ENCODE data around the gene OARD1.
"Not testable (repeated sequence)": the region's sequence is repeated elsewhere in the genome, so short reads cannot be mapped to it uniquely, and the experiment has no call there.

The OARD1 gene, protein sequence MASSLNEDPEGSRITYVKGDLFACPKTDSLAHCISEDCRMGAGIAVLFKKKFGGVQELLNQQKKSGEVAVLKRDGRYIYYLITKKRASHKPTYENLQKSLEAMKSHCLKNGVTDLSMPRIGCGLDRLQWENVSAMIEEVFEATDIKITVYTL

GRCh38 chr6:41071923-41072835 lies at the start of gene OARD1:
Gene OARD1 (minus strand): TSS chr6:41072356. CDS start chr6:41071634, 722 bp downstream.
- DNase-seq (ENCODE audit: low read depth) = peak; percentile 100

DNA sequence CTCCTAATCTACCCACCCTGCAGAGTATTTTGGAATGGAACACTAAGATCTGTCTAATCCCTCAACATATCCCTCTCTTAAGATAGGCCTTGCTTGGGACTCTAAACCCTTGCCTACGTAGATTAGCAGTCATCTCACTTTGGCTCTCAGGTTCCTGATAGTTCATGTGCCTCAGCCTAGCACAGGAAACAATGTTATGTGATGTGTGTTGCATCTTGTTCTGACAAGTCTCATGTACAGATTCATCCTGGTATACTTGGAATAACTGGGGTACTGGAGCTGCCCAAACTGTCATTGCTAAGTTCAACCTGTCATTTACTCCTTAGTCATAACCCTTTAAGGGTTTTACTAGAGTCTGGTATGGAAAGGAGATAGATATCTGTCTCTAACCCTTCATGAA lies 47.9 kb upstream of the OARD1 start:
- DNase-seq (ENCODE audit: low read depth) = no peak

DNA sequence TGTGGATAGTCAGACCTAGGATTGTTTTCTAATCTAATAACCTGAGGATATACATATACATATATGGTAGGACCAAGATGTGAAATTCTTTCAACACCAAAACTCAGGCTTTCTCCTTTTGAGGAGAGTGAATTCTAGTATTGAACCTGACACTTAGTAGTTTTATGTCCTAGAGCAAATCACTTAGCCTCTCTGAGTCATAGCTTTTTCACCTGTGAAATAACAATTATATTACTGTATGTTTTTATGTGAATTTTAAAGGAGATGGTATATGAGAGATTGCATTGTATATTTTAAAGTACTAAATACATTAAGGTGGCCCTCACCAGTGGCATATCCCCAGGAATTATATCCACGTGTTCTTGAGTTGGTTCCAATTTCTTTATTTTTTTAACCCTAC lies 47.4 kb upstream of the OARD1 start:
- DNase-seq (ENCODE audit: low read depth) = no peak

DNA sequence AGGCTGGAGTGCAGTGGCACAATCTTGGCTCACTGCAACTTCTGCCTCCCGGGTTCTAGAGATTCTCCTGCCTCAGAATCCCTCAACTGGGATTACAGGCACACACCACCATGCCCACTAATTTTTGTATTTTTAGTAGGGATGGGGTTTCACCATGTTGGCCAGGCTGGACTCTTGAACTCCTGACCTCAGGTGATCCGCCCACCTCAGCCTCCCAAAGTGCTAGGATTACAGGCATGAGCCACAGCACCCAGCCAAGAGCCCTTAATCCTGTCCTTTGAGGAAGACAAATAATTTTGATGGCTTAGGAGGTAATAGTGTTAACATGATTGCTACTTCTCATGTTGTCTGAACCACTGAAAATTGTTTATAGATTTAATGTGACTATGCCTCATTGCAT lies 42.9 kb upstream of the OARD1 start:
- not testable (repeated sequence) for DNase-seq (ENCODE audit: low read depth)

DNA sequence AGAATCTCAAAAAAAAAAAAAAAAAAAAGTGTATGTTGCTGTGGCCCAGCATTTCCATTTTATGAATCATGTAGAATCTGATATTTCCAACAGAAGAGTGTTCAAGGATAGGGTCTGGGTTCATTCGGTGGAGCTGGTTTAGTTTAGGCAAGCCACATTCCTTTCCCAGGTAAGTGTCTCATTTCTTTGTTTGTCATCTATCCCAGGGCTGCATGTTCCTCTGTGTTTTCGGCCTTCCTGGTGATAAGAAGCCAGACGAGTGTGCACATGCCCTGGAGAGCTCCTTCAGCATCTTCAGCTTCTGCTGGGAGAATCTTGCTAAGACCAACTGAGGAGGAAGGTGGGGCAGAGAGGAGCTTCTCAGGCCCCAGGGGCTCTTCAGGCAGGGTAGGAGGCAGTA lies 38.9 kb upstream of the OARD1 start:
- DNase-seq (ENCODE audit: low read depth) = no peak

DNA sequence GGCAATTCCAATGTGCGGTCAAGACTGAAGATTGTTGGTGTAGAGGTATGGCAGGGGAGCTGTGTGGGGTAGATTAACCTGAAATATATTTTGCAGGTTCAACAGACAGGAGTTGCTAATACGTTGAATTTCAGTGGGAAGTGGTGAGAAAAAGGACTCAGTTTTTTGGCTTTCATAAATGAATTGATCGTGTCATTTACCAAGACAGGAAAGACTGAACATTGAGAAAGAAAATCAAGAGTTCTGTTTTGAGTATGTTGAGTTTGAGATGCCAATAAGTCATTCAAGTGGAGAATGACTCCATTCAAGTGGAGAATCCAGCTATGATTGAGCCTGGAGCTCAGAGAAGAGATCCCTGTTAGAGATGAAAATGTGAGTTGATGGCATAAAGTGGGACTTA lies 31.7 kb upstream of the OARD1 start:
- DNase-seq (ENCODE audit: low read depth) = no peak

- DNase-seq (ENCODE audit: low read depth) = no peak
Observed at GRCh38 chr6:41100871-41101287, 28.7 kb upstream of the OARD1 start.

DNA sequence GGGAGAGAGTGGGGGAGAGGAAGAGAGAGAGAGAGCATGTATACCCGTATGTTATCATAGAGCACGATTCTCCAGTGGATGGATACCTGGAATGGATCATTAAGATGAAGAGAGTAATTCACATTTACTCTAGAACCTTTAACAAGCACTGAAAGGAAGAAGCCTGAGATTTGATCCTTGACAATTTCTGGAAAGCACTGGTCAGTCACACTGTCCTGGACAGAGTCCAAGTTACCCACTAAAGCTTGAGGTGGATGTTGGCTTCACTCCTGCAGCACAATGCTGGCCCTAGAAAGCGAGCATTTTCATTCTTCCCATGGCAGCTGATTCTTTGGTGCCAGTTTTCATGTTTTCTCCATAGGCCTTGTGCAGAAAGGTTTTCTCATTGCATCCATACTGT lies 26.2 kb upstream of the OARD1 start:
- no peak for DNase-seq (ENCODE audit: low read depth)

- DNase-seq (ENCODE audit: low read depth) = no peak
Observed at GRCh38 chr6:41097467-41098090, 25.4 kb upstream of the OARD1 start.

DNA sequence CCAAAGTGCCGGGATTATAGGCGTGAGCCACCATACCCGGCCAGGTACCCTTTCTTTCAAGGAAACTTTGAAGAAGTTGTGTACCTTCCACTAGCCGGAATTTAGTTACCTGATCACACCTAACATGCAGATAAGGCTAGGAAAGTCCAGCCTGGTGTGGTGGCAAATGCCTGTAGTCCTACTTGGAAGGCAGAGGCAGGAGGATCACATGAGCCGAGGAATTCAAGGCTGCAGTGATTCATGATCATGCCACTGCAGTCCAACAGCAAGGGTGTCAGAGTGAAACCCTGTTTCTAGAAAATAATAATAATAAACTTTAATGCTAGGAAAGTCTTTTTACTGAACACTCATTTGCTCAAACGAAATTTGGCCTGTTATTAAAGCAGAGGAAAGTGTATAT lies 21.6 kb upstream of the OARD1 start:
- no peak for DNase-seq (ENCODE audit: low read depth)

GRCh38 chr6:41092421-41093140 lies 20.4 kb upstream of the OARD1 start:
- no peak for DNase-seq (ENCODE audit: low read depth)

GRCh38 chr6:41090841-41091761 lies 18.9 kb upstream of the OARD1 start:
- no peak for DNase-seq (ENCODE audit: low read depth)

DNA sequence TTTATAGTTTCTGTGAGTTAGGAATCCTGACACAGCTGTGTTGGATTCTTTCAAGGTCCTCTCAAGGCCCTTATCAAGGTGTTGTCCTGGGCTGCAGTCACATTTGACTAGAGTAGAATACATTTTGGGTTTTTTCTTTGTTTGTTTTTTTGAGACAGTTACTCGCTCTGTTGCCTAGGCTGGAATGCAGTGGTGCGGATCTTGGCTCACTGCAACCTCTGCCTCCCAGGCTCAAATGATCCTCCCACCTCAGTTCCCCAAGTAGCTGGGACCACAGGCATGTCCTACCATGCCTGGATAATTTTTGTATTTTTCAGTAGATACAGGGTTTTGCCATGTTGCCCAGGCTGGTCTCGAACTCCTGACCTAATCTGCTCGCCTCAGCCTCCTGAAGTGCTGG lies 16.3 kb upstream of the OARD1 start:
- DNase-seq (ENCODE audit: low read depth) = no peak

- no peak for DNase-seq (ENCODE audit: low read depth)
Observed at GRCh38 chr6:41085182-41085581, 13.0 kb upstream of the OARD1 start.

- no peak for DNase-seq (ENCODE audit: low read depth)
Observed at GRCh38 chr6:41083072-41083471, 10.9 kb upstream of the OARD1 start.

GRCh38 chr6:41080621-41081020 lies 8.5 kb upstream of the OARD1 start:
- DNase-seq (ENCODE audit: low read depth) = no peak

GRCh38 chr6:41079080-41079479 lies 6.9 kb upstream of the OARD1 start:
- no peak for DNase-seq (ENCODE audit: low read depth)

DNA sequence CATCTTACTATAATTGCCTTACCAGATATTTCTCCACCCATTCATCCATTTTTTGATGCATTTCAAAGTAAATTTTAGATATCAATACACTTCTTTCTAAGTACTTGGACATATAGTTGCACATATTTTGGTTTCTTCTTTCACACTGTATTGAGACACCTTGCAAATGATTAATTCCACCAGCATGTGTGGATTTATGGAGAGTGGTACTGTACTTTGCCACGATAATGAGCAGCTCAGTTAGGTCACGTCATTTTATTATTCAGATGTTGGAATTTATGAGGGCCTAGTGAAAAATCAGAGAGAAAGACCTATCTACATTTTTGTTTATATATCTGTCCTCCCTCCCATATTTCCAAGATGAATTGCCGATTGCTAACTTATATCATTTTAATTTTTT lies 5.9 kb upstream of the OARD1 start:
- DNase-seq (ENCODE audit: low read depth) = no peak

- DNase-seq (ENCODE audit: low read depth) = no peak
Observed at GRCh38 chr6:41077536-41077935, 5.4 kb upstream of the OARD1 start.

GRCh38 chr6:41075651-41076626 lies 3.8 kb upstream of the OARD1 start:
- DNase-seq (ENCODE audit: low read depth) = no peak
